Stomach smooth muscle (tissue), 2 donors: ENCODE results near the gene MEA1.
"Not testable (repeated sequence)": the region's sequence is repeated elsewhere in the genome, so short reads cannot be mapped to it uniquely, and the experiment has no call there.

Experiments used
- H3K27ac ChIP-seq: one replicate; pipeline ENCODE4 v1.7.0; 2013; ENCODE audit warnings: mild to moderate bottlenecking, low read length, inconsistent platforms
- H3K27me3 ChIP-seq, 2 donors: one replicate each; pipeline ENCODE4 v1.7.0; 2013; ENCODE audit warnings: low read length in 2 of 2; ENCODE audit not compliant: insufficient read depth in 2 of 2, control insufficient read depth in 1 of 2
- H3K36me3 ChIP-seq, 2 donors: one replicate each; pipeline ENCODE4 v1.7.0; 2013; ENCODE audit warnings: low read length in 2 of 2; ENCODE audit not compliant: control insufficient read depth in 2 of 2, insufficient read depth in 2 of 2
- H3K4me1 ChIP-seq: one replicate; pipeline ENCODE4 v1.7.0; 2013; ENCODE audit warnings: low read length; ENCODE audit not compliant: control insufficient read depth, insufficient read depth
- H3K4me3 ChIP-seq, 2 donors: one replicate each; pipeline ENCODE4 v1.7.0; 2013; ENCODE audit warnings: low read length in 2 of 2
- H3K9ac ChIP-seq, 2 donors: one replicate each; pipeline ENCODE4 v1.7.0; 2013; ENCODE audit warnings: low read length in 2 of 2, mild to moderate bottlenecking in 1 of 2
- H3K9me3 ChIP-seq, 2 donors: one replicate each; pipeline ENCODE4 v1.7.0; 2013; ENCODE audit warnings: low read length in 2 of 2; ENCODE audit not compliant: control insufficient read depth in 2 of 2
- donor health status: healthy.
- donor health status: Pancreatic carcinoma.

MEA1 gene

GRCh38 chr6:43053545-43054205 is 39.9 kb upstream of the MEA1 start, which contains the start of gene CUL7:
TSS of gene CUL7 (minus strand) at chr6:43053851. CDS start at chr6:43052788, 1,063 bp downstream.
- peaks cover 13 to 15% of the 10 kb centered on the region in 2 donors for H3K36me3 ChIP-seq
- no peaks in the 10 kb centered on the region for H3K9me3 ChIP-seq
- H3K4me3 ChIP-seq: peak within 1 kb of the TSS; percentile 63 to 76
- no peaks in the 10 kb centered on the region for H3K27me3 ChIP-seq
- peaks cover 21% of the 10 kb centered on the region for H3K4me1 ChIP-seq
- peak within 1 kb of the TSS; percentile 56 to 84 for H3K9ac ChIP-seq
- peak within 1 kb of the TSS; percentile 92 for H3K27ac ChIP-seq

GRCh38 chr6:43052842-43053544 is 39.2 kb upstream of the MEA1 start:
- Histone ChIP-seq H3K9ac (peak overlapping the region; percentile 56 to 84), H3K27ac (peak overlapping the region; percentile 92), H3K9me3 (no peaks in the 10 kb centered on the region), H3K4me1 (peaks cover 14% of the 10 kb centered on the region), H3K36me3 (peaks cover 13 to 15% of the 10 kb centered on the region in 2 donors), H3K27me3 (no peaks in the 10 kb centered on the region), H3K4me3 (peak overlapping the region; percentile 63 to 76)

GRCh38 chr6:43052225-43052841 is 38.6 kb upstream of the MEA1 start:
- Histone ChIP-seq H3K27ac (peak overlapping the region; percentile 92), H3K4me3 (peak overlapping the region in 1 of 2 donors; percentile 76), H3K9ac (no peak overlapping the region), H3K27me3 (no peaks in the 10 kb centered on the region), H3K36me3 (peaks cover 12 to 13% of the 10 kb centered on the region in 2 donors), H3K9me3 (no peaks in the 10 kb centered on the region), H3K4me1 (peaks cover 13% of the 10 kb centered on the region)

DNA sequence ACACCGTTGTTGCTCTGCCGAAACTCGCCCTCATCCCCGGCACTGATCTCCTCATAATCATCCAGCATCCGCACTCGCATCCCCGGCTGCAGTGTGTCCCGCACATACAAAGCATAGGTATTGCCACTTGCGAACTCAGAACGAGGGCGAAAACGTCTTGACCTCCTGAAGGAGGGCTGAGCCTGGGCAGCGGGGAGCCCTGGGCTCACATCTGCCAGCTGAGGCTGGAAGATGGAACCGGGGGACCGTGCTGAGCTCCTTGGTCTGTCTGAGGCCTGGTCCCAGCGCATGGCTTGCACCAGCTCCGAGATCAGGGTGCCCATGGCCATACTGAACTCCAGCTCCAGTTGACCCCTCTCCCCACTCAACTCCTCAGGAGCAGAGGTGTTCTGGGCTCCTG is 37.2 kb upstream of the MEA1 start:
- Histone ChIP-seq H3K36me3 (peaks cover 10 to 14% of the 10 kb centered on the region in 2 donors), H3K27me3 (no peaks in the 10 kb centered on the region), H3K9me3 (no peaks in the 10 kb centered on the region), H3K9ac (no peak overlapping the region), H3K4me1 (peaks cover 13% of the 10 kb centered on the region), H3K4me3 (no peak overlapping the region), H3K27ac (no peak overlapping the region)

DNA sequence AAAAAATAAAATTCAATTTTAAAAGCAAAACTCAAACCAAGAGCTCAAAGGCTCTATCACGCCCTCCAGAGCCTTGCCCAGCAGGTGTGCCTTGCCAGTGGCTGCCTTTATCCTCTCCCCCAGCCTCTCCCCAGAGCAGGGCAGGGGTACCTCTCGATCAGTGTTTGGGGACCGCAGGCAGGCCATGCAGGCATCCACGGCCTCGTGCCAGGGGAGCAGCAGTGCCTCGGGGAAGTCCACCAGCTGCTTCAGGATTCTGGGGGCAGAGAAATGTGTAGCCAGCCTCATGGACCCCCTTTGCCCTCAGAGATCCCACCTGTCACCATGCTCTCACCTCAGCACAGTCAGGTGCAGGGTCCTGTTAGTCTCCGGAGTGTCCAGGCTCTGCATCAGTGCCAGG is 34.3 kb upstream of the MEA1 start:
- peaks cover 3% of the 10 kb centered on the region for H3K4me1 ChIP-seq
- no peak overlapping the region for H3K9ac ChIP-seq
- H3K27me3 ChIP-seq: no peaks in the 10 kb centered on the region
- no peak overlapping the region for H3K27ac ChIP-seq
- peaks cover 8 to 18% of the 10 kb centered on the region in 2 donors for H3K36me3 ChIP-seq
- no peak overlapping the region for H3K4me3 ChIP-seq
- H3K9me3 ChIP-seq: no peaks in the 10 kb centered on the region

- H3K9me3 ChIP-seq: no peaks in the 10 kb centered on the region
- no peak overlapping the region for H3K4me3 ChIP-seq
- H3K27ac ChIP-seq: no peak overlapping the region
- H3K36me3 ChIP-seq: peaks cover 14 to 25% of the 10 kb centered on the region in 2 donors
- H3K9ac ChIP-seq: no peak overlapping the region
- no peaks in the 10 kb centered on the region for H3K4me1 ChIP-seq
- H3K27me3 ChIP-seq: no peaks in the 10 kb centered on the region
Observed at GRCh38 chr6:43045371-43045930, 31.7 kb upstream of the MEA1 start.

- Histone ChIP-seq H3K27ac (no peak overlapping the region), H3K9ac (no peak overlapping the region), H3K4me3 (no peak overlapping the region), H3K9me3 (no peaks in the 10 kb centered on the region), H3K36me3 (peaks cover 21 to 29% of the 10 kb centered on the region in 2 donors), H3K27me3 (no peaks in the 10 kb centered on the region), H3K4me1 (no peaks in the 10 kb centered on the region)
Observed at GRCh38 chr6:43043310-43043709, 29.6 kb upstream of the MEA1 start.

DNA sequence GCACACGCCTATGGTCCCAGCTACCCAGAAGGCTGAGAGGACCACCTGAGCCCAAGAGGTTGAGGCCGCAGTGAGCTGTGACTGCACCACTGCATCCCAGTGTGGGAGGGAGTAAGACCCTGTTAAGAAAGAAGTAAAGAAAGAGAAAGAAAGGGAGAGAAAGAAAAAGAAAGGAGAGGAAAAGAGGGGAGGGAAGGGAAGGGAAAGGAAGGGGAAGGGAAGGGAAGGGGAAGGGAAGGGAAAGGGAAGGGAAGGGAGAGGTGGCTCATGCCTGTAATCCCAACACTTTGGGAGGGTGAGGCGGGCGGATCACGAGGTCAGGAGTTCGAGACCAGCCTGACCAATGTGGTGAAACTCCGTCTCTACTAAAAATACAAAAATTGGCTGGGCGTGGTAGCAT is 27.7 kb upstream of the MEA1 start:
- not testable (repeated sequence) for H3K9ac ChIP-seq, H3K9me3 ChIP-seq, H3K27me3 ChIP-seq, H3K27ac ChIP-seq, H3K4me3 ChIP-seq, H3K4me1 ChIP-seq
- peaks cover 39 to 43% of the 10 kb centered on the region in 2 donors for H3K36me3 ChIP-seq

DNA sequence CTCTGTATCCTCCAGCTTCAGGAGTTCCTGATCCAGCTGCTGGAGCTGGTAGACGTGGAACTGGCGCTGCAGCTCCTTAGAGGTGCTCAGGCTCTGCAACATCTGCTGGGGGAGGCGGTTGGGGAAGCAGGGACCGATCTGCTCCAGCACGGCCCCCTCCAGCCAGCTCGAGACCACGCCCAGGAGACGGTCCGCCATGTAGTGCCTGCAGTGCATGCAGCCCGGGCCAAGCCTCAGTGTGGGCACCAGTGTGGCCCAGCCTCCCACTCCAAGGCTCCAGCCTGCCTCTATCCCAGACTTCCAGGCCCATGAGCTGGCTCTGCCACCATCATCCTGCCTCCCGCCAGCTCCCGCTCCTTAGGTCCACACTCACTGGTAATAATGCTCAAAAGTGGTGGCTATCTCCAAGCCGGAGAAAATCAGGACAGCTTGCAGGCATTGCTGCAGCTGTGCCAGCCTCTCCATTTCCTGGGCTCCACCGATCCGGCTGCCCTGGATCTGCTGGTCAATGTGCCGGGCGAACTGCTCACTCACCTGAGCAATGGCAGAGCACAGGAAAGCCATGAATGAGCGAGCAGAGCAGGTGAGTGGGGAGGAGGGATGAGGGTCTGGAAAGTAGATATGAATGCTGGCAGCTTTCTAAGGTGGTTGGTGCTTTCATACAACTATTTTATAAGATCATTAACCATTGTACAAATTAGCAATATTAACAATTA is 27.0 kb upstream of the MEA1 start:
- H3K9me3 ChIP-seq: no peaks in the 10 kb centered on the region
- H3K36me3 ChIP-seq: peaks cover 35 to 40% of the 10 kb centered on the region in 2 donors
- H3K27ac ChIP-seq: no peak overlapping the region

GRCh38 chr6:43038727-43039126 is 25.0 kb upstream of the MEA1 start:
- Histone ChIP-seq H3K27ac (no peak overlapping the region), H3K9me3 (no peaks in the 10 kb centered on the region), H3K27me3 (no peaks in the 10 kb centered on the region), H3K4me3 (no peak overlapping the region), H3K4me1 (no peaks in the 10 kb centered on the region), H3K9ac (no peak overlapping the region), H3K36me3 (peaks cover 38 to 40% of the 10 kb centered on the region in 2 donors)

More for the DNA sequence above, 27.0 kb upstream of the MEA1 start:
- Histone ChIP-seq H3K27me3 (no peaks in the 10 kb centered on the region), H3K4me1 (no peaks in the 10 kb centered on the region), H3K4me3 (no peak overlapping the region), H3K9ac (no peak overlapping the region)
